ENCODE data around the gene FXYD1.
"Not testable (repeated sequence)": the region's sequence is repeated elsewhere in the genome, so short reads cannot be mapped to it uniquely, and the experiment has no call there.

GRCh38 chr19:35101949-35102348, 36.7 kb upstream of the FXYD1 start:
- TF ChIP-seq CTCF, POLR2A (IDR thresholded peaks at IDR 0.05): not testable (repeated sequence)
